ENCODE results near the gene MAP3K13. TPM values are rescaled to one million over a fixed set of nuclear protein-coding genes. Genes with fewer than 3 reads are reported as not detected.

MAP3K13 gene
- total RNA-seq, 1 experiment from 2014 or later = 9.1 TPM

DNA sequence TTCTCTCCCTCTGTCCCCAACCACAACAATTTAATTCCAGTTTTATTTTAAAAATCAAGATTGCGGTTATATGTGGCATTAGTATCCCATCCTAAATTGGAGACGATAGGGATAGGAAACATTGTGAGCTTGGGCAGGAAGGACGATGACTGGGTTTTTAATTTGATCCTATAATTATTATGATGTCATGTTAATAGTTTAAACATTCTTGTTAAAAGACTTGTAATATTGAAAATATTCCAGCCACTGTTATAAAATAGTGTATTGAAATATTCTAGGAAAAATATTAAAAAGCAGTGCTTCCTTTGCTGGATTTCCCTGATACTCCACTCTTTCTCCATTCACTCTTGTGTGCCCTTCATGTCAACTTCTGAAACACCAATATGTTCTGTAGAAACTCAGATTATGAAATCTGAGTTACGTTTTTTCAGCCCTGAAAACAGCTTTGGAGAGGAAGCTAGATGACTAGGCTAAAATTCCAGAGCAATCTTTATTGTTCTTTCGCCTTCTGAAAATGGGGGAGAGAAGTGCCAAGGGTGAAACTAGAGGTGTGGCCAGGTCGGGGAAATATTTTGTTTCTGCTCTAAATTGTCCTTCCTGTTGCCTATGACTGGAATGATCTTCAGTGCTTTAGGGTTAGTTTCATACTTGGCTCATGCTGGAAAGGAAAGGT, 46.1 kb upstream of the MAP3K13 start (continued):
- TF ChIP-seq HMGA2 (CRISPR knock-in tag; IDR thresholded peaks at IDR 0.05) = no peak
- TF ChIP-seq, protein P1, sequence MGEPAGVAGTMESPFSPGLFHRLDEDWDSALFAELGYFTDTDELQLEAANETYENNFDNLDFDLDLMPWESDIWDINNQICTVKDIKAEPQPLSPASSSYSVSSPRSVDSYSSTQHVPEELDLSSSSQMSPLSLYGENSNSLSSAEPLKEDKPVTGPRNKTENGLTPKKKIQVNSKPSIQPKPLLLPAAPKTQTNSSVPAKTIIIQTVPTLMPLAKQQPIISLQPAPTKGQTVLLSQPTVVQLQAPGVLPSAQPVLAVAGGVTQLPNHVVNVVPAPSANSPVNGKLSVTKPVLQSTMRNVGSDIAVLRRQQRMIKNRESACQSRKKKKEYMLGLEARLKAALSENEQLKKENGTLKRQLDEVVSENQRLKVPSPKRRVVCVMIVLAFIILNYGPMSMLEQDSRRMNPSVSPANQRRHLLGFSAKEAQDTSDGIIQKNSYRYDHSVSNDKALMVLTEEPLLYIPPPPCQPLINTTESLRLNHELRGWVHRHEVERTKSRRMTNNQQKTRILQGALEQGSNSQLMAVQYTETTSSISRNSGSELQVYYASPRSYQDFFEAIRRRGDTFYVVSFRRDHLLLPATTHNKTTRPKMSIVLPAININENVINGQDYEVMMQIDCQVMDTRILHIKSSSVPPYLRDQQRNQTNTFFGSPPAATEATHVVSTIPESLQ (CRISPR knock-in tag; IDR thresholded peaks at IDR 0.05) = no peak
- no peak for TF ChIP-seq OVOL2 (CRISPR knock-in tag; IDR thresholded peaks at IDR 0.05; ENCODE audit: borderline replicate concordance)

DNA sequence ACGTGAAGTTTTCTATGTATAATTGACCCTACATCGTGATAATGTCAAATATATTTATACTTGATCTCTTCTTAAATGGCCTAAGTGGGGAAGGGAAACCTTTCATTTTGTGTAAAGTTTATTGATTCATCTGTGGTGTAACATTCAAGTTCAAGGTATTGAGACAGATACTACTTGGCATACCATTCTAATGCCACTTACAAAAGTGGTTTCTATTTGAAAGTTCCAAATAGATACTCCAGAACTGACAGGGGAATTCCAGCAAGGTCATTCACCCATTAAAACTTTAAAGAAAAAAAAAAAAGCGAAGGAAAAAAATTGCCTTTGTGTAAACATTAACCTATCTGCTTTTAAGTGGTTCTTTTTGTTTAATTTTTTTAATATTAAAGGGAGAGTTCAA, 45.3 kb upstream of the MAP3K13 start:
- no peak overlapping the region for H3K27ac Mint-ChIP-seq
- H3K27me3 Mint-ChIP-seq (ENCODE audit: low read depth) = no peaks in the 10 kb centered on the region
- DNase-seq (ENCODE audit: low spot score) = no peak
- no peak overlapping the region for H3K4me3 Mint-ChIP-seq
- no peaks in the 10 kb centered on the region; the same call in 1 of the 2 replicates for H3K4me1 Mint-ChIP-seq
- TF ChIP-seq ETV6 (CRISPR knock-in tag; IDR thresholded peaks at IDR 0.05) (no peak), ELF4 (CRISPR knock-in tag; IDR thresholded peaks at IDR 0.05; ENCODE audit: low read depth) (no peak), NR2C2 (CRISPR knock-in tag; IDR thresholded peaks at IDR 0.05) (no peak)
- TF ChIP-seq, protein P2, sequence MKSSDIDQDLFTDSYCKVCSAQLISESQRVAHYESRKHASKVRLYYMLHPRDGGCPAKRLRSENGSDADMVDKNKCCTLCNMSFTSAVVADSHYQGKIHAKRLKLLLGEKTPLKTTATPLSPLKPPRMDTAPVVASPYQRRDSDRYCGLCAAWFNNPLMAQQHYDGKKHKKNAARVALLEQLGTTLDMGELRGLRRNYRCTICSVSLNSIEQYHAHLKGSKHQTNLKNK (CRISPR knock-in tag; IDR thresholded peaks at IDR 0.05) = no peak
- POLR2A ChIA-PET = no interaction called here
- CTCF ChIA-PET = no interaction called here
- ATAC-seq = no peak
- no peaks in the 10 kb centered on the region for H3K36me3 Mint-ChIP-seq
- H3K9me3 Mint-ChIP-seq = no peaks in the 10 kb centered on the region

DNA sequence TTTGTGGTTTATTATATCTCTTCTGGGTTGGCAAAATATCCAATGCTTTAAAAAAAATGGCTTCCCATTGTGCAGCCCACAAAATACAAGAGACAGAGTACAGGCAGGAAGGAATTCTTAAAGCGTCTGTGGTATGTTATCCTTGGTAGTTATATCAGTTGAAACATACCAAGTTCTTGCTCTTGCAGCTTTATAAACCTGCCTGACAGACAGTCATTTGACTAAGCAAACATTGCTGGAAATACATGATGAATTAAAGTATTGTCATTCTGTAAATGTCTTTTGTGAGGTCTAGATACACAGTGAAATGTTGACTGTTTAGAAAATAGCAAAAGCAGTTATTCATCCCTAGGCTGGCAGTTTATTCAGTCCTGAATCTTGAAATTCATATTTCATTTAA, 44.8 kb upstream of the MAP3K13 start:
- Mint-ChIP-seq H3K36me3 (no peaks in the 10 kb centered on the region), H3K9me3 (no peaks in the 10 kb centered on the region), H3K4me3 (no peak overlapping the region), H3K27me3 (ENCODE audit: low read depth) (no peaks in the 10 kb centered on the region), H3K27ac (no peak overlapping the region), H3K4me1 (no peaks in the 10 kb centered on the region; the same call in 1 of the 2 replicates)
- ATAC-seq (no peak), DNase-seq (ENCODE audit: low spot score) (no peak)
- POLR2A ChIA-PET = no interaction called here
- CTCF ChIA-PET = no interaction called here
- TF ChIP-seq, protein P3, sequence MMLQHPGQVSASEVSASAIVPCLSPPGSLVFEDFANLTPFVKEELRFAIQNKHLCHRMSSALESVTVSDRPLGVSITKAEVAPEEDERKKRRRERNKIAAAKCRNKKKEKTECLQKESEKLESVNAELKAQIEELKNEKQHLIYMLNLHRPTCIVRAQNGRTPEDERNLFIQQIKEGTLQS (CRISPR knock-in tag; conservative IDR thresholded peaks at IDR 0.05) = no peak
- no peak for TF ChIP-seq OVOL2 (CRISPR knock-in tag; IDR thresholded peaks at IDR 0.05; ENCODE audit: borderline replicate concordance)
- TF ChIP-seq, protein P4, sequence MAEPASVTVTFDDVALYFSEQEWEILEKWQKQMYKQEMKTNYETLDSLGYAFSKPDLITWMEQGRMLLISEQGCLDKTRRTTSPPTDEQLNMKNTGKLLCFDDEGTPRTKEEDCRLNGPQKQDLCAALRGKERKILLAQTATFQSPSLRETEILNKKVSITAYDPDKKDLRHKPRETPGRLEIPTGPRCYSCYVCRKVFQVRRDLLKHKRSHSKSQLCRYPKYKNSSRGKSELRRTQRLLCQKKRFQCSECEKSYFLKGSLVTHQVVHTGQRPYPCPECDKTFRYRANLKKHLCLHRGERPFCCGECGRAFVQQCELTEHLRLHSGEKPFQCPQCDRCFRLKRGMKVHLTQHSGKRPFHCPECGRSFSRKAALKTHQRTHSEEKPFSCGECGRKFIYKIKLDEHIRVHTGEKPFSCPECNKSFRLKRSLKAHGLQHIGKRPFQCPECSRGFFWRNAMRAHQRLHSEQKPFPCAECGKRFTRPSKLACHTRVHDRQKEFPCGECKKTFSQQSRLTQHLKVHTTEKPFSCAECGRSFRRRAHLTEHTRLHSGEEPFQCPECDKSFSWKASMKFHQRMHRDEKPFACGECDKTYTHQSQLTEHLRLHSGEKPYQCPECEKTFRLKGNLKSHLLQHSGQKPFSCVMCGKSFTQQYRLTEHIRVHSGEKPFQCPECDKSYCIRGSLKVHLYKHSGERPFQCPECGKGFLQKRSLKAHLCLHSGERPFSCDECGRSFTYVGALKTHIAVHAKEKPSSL (CRISPR knock-in tag; conservative IDR thresholded peaks at IDR 0.05) = no peak
- TF ChIP-seq TEAD1 (CRISPR knock-in tag; IDR thresholded peaks at IDR 0.05) = no peak
- TF ChIP-seq, protein P5, sequence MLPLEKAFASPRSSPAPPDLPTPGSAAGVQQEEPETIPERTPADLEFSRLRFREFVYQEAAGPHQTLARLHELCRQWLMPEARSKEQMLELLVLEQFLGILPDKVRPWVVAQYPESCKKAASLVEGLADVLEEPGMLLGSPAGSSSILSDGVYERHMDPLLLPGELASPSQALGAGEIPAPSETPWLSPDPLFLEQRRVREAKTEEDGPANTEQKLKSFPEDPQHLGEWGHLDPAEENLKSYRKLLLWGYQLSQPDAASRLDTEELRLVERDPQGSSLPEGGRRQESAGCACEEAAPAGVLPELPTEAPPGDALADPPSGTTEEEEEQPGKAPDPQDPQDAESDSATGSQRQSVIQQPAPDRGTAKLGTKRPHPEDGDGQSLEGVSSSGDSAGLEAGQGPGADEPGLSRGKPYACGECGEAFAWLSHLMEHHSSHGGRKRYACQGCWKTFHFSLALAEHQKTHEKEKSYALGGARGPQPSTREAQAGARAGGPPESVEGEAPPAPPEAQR (CRISPR knock-in tag; IDR thresholded peaks at IDR 0.05) = no peak
- TF ChIP-seq, protein P6, sequence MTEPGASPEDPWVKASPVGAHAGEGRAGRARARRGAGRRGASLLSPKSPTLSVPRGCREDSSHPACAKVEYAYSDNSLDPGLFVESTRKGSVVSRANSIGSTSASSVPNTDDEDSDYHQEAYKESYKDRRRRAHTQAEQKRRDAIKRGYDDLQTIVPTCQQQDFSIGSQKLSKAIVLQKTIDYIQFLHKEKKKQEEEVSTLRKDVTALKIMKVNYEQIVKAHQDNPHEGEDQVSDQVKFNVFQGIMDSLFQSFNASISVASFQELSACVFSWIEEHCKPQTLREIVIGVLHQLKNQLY (CRISPR knock-in tag; IDR thresholded peaks at IDR 0.05) = no peak
- TF ChIP-seq, protein P7, sequence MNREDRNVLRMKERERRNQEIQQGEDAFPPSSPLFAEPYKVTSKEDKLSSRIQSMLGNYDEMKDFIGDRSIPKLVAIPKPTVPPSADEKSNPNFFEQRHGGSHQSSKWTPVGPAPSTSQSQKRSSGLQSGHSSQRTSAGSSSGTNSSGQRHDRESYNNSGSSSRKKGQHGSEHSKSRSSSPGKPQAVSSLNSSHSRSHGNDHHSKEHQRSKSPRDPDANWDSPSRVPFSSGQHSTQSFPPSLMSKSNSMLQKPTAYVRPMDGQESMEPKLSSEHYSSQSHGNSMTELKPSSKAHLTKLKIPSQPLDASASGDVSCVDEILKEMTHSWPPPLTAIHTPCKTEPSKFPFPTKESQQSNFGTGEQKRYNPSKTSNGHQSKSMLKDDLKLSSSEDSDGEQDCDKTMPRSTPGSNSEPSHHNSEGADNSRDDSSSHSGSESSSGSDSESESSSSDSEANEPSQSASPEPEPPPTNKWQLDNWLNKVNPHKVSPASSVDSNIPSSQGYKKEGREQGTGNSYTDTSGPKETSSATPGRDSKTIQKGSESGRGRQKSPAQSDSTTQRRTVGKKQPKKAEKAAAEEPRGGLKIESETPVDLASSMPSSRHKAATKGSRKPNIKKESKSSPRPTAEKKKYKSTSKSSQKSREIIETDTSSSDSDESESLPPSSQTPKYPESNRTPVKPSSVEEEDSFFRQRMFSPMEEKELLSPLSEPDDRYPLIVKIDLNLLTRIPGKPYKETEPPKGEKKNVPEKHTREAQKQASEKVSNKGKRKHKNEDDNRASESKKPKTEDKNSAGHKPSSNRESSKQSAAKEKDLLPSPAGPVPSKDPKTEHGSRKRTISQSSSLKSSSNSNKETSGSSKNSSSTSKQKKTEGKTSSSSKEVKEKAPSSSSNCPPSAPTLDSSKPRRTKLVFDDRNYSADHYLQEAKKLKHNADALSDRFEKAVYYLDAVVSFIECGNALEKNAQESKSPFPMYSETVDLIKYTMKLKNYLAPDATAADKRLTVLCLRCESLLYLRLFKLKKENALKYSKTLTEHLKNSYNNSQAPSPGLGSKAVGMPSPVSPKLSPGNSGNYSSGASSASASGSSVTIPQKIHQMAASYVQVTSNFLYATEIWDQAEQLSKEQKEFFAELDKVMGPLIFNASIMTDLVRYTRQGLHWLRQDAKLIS (CRISPR knock-in tag; IDR thresholded peaks at IDR 0.05; ENCODE audit: borderline replicate concordance) = no peak
- no peak for TF ChIP-seq FOXK1 (CRISPR knock-in tag; IDR thresholded peaks at IDR 0.05)
- TF ChIP-seq, protein P8, sequence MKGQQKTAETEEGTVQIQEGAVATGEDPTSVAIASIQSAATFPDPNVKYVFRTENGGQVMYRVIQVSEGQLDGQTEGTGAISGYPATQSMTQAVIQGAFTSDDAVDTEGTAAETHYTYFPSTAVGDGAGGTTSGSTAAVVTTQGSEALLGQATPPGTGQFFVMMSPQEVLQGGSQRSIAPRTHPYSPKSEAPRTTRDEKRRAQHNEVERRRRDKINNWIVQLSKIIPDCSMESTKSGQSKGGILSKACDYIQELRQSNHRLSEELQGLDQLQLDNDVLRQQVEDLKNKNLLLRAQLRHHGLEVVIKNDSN (CRISPR knock-in tag; IDR thresholded peaks at IDR 0.05) = no peak
- no peak for TF ChIP-seq FOXJ3 (CRISPR knock-in tag; IDR thresholded peaks at IDR 0.05; ENCODE audit: borderline replicate concordance)
- TF ChIP-seq ZNF138 (CRISPR knock-in tag; conservative IDR thresholded peaks at IDR 0.05) = no peak
- no peak for TF ChIP-seq ZNF232 (CRISPR knock-in tag; IDR thresholded peaks at IDR 0.05)

Measured in WTC11 (cell line).